Measurements from ENCODE around the gene F12. TPM values are rescaled to one million over a fixed set of nuclear protein-coding genes. Genes with fewer than 3 reads are reported as not detected.

F12 gene
- total RNA-seq, 1 donor from 2014 or later: 4.0 TPM

GRCh38 chr5:177390363-177391300, 18.7 kb downstream of the F12 start:
- Histone ChIP-seq H3K27me3 (ENCODE audit: control insufficient read depth, insufficient read depth, low read length) (peaks cover 5% of the 10 kb centered on the region), H3K36me3 (ENCODE audit: control insufficient read depth, insufficient read depth, low read length) (no peaks in the 10 kb centered on the region), H3K4me3 (ENCODE audit: low read depth, low read length) (no peak overlapping the region)
- peak; percentile 96 for TF ChIP-seq CTCF (IDR thresholded peaks at IDR 0.05; ENCODE audit: insufficient read depth, low read length, poor library complexity, severe bottlenecking)
- no peak for DNase-seq (ENCODE audit: low read depth)

GRCh38 chr5:177389241-177390169, 19.9 kb downstream of the F12 start:
- TF ChIP-seq CTCF (IDR thresholded peaks at IDR 0.05; ENCODE audit: insufficient read depth, low read length, poor library complexity, severe bottlenecking): no peak
- peaks cover 12% of the 10 kb centered on the region for H3K27me3 ChIP-seq (ENCODE audit: control insufficient read depth, insufficient read depth, low read length)
- no peaks in the 10 kb centered on the region for H3K36me3 ChIP-seq (ENCODE audit: control insufficient read depth, insufficient read depth, low read length)
- DNase-seq (ENCODE audit: low read depth): peak; percentile 78
- H3K4me3 ChIP-seq (ENCODE audit: low read depth, low read length): no peak overlapping the region

- DNase-seq (ENCODE audit: low read depth): no peak
- peaks cover 16% of the 10 kb centered on the region for H3K27me3 ChIP-seq (ENCODE audit: control insufficient read depth, insufficient read depth, low read length)
Measured at GRCh38 chr5:177388521-177389052, 20.8 kb downstream of the F12 start.

GRCh38 chr5:177387405-177387804, 22.0 kb downstream of the F12 start:
- Histone ChIP-seq H3K4me3 (ENCODE audit: low read depth, low read length) (no peak overlapping the region), H3K36me3 (ENCODE audit: control insufficient read depth, insufficient read depth, low read length) (no peaks in the 10 kb centered on the region), H3K27me3 (ENCODE audit: control insufficient read depth, insufficient read depth, low read length) (peaks cover 24% of the 10 kb centered on the region)
- TF ChIP-seq CTCF (IDR thresholded peaks at IDR 0.05; ENCODE audit: insufficient read depth, low read length, poor library complexity, severe bottlenecking): no peak
- no peak for DNase-seq (ENCODE audit: low read depth)

More at GRCh38 chr5:177388521-177389052, 20.8 kb downstream of the F12 start:
- no peaks in the 10 kb centered on the region for H3K36me3 ChIP-seq (ENCODE audit: control insufficient read depth, insufficient read depth, low read length)
- no peak for TF ChIP-seq CTCF (IDR thresholded peaks at IDR 0.05; ENCODE audit: insufficient read depth, low read length, poor library complexity, severe bottlenecking)
- H3K4me3 ChIP-seq (ENCODE audit: low read depth, low read length): no peak overlapping the region

GRCh38 chr5:177386542-177386941, 22.8 kb downstream of the F12 start:
- no peak for TF ChIP-seq CTCF (IDR thresholded peaks at IDR 0.05; ENCODE audit: insufficient read depth, low read length, poor library complexity, severe bottlenecking)
- Histone ChIP-seq H3K36me3 (ENCODE audit: control insufficient read depth, insufficient read depth, low read length) (no peaks in the 10 kb centered on the region), H3K27me3 (ENCODE audit: control insufficient read depth, insufficient read depth, low read length) (peaks cover 25% of the 10 kb centered on the region), H3K4me3 (ENCODE audit: low read depth, low read length) (no peak overlapping the region)
- no peak for DNase-seq (ENCODE audit: low read depth)
